UCSD-AML1 (cell line): ENCODE results near the gene HHLA2.
A peak's percentile ranks its signal among the peaks of the same experiment; 100 is the strongest.

Source experiments
- DNase-seq: peaks from one replicate; lab custom pipeline; 2025; ENCODE audit not compliant: unreplicated experiment; lab: John Stamatoyannopoulos, UW

The HHLA2 gene

DNA sequence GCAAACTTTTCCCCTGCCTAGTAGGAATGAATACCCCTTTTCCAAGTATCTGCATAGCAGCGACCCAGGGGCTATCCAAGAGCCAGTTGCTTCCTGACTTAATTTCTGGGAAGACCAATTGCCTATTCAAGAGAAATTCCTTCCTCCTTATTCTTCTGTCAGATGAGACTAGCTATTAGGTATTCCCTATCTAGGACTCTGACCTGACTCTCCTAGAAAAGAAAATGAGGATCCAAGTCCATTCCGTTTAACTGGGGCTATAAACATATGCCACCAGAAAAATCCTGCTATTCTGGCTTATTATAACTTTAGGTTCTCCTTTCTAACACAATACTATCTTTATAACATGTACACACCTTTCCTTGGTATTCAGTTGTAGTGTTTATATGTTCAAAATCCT lies 1.7 kb downstream of the HHLA2 start:
- DNase-seq, result no peak

DNA sequence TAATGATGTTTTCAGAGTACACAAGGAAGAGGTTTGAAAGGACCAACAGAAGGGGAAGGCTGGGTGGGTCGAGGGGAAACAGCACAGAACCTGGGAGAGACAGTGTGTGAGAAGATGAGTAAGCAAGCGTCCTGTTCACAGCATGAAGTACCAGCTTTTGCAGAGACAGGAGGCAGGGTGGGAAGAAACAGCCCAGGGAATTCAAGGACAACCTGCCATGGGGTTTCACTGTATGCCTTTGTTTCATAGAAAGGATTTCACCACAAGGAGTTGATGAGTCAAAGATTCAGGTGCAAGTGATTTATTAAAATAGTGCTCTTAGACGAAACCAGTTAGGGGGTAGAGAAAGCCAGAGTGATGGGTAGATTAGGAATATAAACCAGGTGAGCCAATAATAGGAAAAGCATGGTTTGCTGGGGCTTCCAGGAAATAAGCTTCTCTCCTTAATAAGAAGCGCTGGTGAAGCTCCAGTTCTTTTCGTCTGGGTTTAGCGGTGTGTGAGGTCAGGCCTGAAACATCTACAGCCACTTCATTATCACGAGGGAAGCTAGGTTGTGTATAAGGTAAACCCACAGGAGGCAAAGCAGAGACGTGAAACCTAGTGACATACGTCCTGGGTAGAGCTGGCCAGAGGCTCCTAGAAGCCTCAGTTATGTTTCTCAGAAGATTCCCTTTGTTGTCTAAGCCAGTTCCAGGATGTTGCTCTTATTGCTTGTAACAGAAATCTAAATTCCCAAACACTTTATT lies 3.9 kb downstream of the HHLA2 start:
- no peak for DNase-seq

- no peak for DNase-seq
Measured at GRCh38 chr3:108301695-108302404, 5.5 kb downstream of the HHLA2 start.

DNA sequence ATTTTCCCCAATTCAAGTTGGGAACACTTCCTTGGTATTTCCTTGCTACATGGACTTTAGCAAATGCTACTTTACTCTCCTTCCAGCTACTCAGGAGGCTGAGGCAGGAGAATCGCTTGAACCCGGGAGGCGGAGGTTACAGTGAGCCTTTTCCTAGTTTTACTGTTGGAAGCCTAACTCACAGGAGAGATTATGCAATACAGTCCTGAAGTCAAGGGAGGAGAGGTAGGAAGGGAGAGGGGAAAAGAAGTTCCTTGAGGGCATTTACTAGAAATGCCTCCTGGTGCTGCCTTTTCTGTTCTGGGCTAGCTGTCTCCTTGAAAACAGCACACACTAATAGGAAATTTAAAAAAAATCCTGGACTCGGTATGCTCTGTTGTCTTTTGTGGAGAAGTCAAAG lies 6.2 kb downstream of the HHLA2 start:
- no peak for DNase-seq

DNA sequence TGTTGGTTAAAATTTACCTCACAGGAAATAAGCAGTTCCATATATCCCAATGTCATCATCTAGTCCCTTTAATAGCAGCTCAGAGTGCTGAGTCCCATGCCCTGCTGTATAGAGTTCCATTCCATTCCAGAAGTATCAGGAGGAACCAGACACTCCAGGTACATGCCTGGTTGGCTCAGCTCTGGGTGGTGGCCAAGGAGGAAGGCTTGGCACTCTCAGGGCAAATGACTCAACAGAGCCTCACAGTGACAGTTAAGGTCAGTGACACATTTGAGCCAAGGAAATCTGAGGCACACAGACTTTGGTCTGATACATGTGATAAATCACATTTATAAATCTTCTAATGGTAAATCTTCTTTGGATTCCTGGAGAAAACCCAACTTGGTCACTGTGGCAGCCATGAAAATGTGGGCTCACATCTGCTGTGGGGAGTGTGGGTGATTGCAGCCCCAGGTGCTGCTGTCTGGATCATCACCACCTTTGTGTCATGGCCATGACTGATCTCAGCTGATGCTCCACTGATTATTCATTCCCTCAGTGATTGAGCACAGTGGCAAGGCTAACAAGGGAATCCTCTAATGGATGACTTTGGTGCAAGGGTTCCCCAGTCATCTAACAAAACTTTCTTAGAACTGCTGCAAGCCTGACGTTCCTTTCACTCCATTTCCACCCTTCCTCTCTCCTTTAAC lies 9.3 kb downstream of the HHLA2 start:
- DNase-seq, result no peak

DNA sequence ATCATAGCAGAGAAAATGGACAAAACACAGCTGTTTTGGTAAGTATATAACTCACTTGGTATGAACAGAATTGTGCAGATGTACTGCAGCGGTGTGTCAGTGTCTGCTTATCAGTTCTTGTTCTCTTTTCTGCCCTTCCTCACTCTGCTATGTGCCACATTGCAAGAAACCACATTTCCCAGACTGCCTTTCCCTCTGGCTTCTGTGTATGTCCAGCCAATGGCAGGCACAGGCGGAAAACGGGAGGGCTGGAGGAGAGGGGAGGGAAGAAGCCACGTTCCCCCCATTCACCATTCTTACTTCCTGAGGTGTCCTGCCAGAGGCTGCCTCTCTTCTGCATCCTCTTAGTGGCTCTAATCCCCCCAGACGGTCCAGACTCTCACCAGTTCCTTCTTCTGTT lies 15.4 kb downstream of the HHLA2 start:
- peak; percentile 50 for DNase-seq

GRCh38 chr3:108312656-108313055 lies 16.3 kb downstream of the HHLA2 start:
- no peak for DNase-seq

- DNase-seq, result no peak
Measured at GRCh38 chr3:108315767-108316301, 19.5 kb downstream of the HHLA2 start.

- no peak for DNase-seq
Measured at GRCh38 chr3:108319428-108320082, 23.2 kb downstream of the HHLA2 start.

- no peak for DNase-seq
Measured at GRCh38 chr3:108320746-108321350, 24.5 kb downstream of the HHLA2 start.

DNA sequence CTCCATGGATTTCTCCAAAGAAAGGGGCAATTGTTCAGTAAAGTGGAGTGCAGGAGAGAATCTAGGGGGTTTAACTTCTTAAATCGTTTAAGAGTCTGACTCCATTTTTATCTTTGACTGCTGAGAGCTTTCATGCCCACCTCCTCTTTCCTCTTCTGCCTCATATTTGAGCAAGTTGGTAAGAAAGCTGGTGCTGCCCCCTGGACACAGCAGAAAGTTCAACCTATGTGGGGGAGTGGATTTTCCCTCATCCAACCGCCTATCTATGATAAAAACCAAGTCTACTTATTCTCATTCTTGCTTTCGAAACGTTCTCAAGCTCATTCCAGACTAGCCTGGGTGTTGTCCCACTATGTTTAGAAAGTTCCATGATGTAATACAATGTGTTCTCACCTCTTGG lies 26.0 kb downstream of the HHLA2 start:
- peak; percentile 11 for DNase-seq

DNA sequence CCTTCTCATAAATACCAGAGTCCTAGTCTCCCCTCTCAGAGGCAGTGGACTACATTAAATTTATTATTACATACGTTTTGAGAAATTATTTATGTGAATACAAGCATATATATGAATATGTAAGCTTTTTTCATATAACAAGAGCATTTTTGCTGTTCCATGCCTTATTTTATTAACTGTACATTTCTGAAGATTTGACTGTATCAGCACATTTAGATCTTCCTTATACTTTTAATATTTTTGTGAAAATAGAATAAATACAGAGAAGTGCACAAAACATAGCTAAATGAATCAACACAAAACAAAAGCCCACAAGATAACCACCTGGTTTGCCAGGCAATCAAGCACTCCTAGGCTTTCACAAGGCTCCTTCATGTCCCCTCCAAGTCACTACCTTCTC lies 27.8 kb downstream of the HHLA2 start:
- no peak for DNase-seq

- no peak for DNase-seq
Measured at GRCh38 chr3:108327168-108327567, 30.8 kb downstream of the HHLA2 start.

DNA sequence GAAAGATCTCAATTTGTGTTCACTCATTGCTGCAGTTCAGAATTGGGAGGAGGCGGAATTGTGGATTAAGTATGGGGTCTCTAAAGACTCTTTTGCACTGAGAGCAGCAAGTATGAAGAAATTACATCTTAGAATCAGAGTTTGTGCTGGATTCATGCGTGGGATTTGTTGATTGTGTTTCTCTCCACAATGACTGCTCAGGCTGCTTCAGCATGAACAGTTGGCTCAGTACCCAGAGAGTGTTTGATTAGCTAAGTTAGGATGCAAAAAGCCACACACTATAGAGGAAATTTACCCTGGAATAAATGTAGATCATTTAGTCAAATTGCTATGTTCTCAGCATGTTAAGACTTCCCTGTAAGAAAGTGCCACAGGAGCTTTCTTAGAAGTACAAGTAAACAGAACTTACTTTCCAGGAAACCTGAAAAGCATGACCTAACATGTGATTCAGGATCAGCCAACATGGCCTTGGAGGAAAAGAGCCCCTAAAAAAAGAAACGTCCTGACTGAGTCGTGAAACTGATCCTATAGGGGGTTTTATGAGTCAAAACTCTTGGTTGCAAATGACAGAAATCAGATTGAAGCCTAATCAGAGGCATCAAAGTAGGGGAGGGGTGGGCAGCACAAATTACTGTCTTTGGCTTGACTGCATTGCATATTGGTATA lies 32.6 kb downstream of the HHLA2 start:
- DNase-seq, result no peak

GRCh38 chr3:108329508-108329907 lies 33.2 kb downstream of the HHLA2 start:
- no peak for DNase-seq

- DNase-seq, result no peak
Measured at GRCh38 chr3:108329947-108330346, 33.6 kb downstream of the HHLA2 start.

GRCh38 chr3:108331792-108332191 lies 35.4 kb downstream of the HHLA2 start:
- DNase-seq, result no peak

GRCh38 chr3:108333961-108334360 lies 37.6 kb downstream of the HHLA2 start:
- no peak for DNase-seq

- DNase-seq, result no peak
Measured at GRCh38 chr3:108334701-108335100, 38.4 kb downstream of the HHLA2 start.

- DNase-seq, result no peak
Measured at GRCh38 chr3:108338901-108339545, 42.7 kb downstream of the HHLA2 start.
